Small intestine (tissue), 7 donors: Measurements from ENCODE around the gene GRK2. TPM values are rescaled to one million over a fixed set of nuclear protein-coding genes. Genes with fewer than 3 reads are reported as not detected.

Experiments
- DNase-seq, 2 donors: peaks; one replicate each; pipeline versions ENCODE4 v3.0.0 to v3.0.0-alpha.2; 2013
- FAIRE-seq: peaks from 2 replicates; lab custom pipeline; 2012; peaks lifted over from hg19 to GRCh38; lab: Jason Lieb, UNC
- H3K27ac ChIP-seq, 3 donors: one replicate each; pipeline ENCODE4 v1.5.1; 2013; ENCODE audit warnings: low read length in 2 of 3, mild to moderate bottlenecking in 2 of 3, control low read depth in 1 of 3, inconsistent platforms in 1 of 3, low read depth in 1 of 3, moderate library complexity in 1 of 3
- H3K27me3 ChIP-seq, 3 donors: one replicate each; pipeline ENCODE4 v1.6.1; 2013; ENCODE audit warnings: low read length in 3 of 3, inconsistent platforms in 1 of 3; ENCODE audit not compliant: control insufficient read depth in 3 of 3, insufficient read depth in 3 of 3
- H3K36me3 ChIP-seq, 3 donors: one replicate each; pipeline ENCODE4 v1.6.1; 2013; ENCODE audit warnings: low read length in 3 of 3, inconsistent platforms in 1 of 3, low read depth in 1 of 3, mild to moderate bottlenecking in 1 of 3, moderate library complexity in 1 of 3; ENCODE audit not compliant: control insufficient read depth in 3 of 3, insufficient read depth in 2 of 3
- H3K4me1 ChIP-seq, 3 donors: one replicate each; pipeline ENCODE4 v1.6.1; 2013; ENCODE audit warnings: low read length in 2 of 3, inconsistent platforms in 1 of 3, low read depth in 1 of 3, mild to moderate bottlenecking in 1 of 3, moderate library complexity in 1 of 3; ENCODE audit not compliant: control insufficient read depth in 3 of 3, insufficient read depth in 2 of 3
- H3K4me3 ChIP-seq, 3 donors: one replicate each; pipeline ENCODE4 v1.5.1; 2013; ENCODE audit warnings: low read length in 3 of 3, control low read depth in 1 of 3, inconsistent platforms in 1 of 3, low read depth in 1 of 3, mild to moderate bottlenecking in 1 of 3, moderate library complexity in 1 of 3
- H3K9me3 ChIP-seq, 2 donors: one replicate each; pipeline ENCODE4 v1.6.1; 2013; ENCODE audit warnings: low read depth in 1 of 2, low read length in 1 of 2; ENCODE audit not compliant: control insufficient read depth in 2 of 2, insufficient read depth in 1 of 2
- WGBS, 3 donors: extraction: QIAGEN DNeasy Blood & Tissue Kit; methylation state at CpG; one replicate each; pipeline ENCODE4 v1.1.7; 2013; 5-methylcytosine and 5-hydroxymethylcytosine counted together
- polyA plus RNA-seq, 4 donors: library from polyadenylated mRNA; stranded (reverse) in 3 of 4; unstranded in 1 of 4; fragments of 200-250 nt in 3 of 4; fragments of 120-200 nt in 1 of 4; gene quantifications; one replicate each; pipeline versions ENCODE4 v1.2.1 to v1.2.3, GENCODE V29; 2013
- donor health status: healthy with polysubstance abuse.
- donor health status: control.
- donor health status: control.
- donor health status: Bipolar disorder and iron deficiency.
- donor health status: healthy.

GRK2 gene
- polyA plus RNA-seq, 4 donors = 78.3 to 153 (median 102) TPM

GRCh38 chr11:67291481-67292381 is 25.5 kb downstream of the GRK2 start:
- Histone ChIP-seq H3K27ac (no peak overlapping the region), H3K4me1 (peaks cover 3 to 28% (median 8%) of the 10 kb centered on the region in 3 donors), H3K36me3 (peaks cover 0 to 58% (median 0%) of the 10 kb centered on the region in 3 donors), H3K4me3 (no peak overlapping the region), H3K27me3 (no peaks in the 10 kb centered on the region), H3K9me3 (peaks cover 0 to 7% of the 10 kb centered on the region in 2 donors)
- DNase-seq (no peak), FAIRE-seq (no peak)
- WGBS, 3 donors = 93 to 94% (median 93%) methylated on average over 32 to 33 of the region's 33 CpGs

DNA sequence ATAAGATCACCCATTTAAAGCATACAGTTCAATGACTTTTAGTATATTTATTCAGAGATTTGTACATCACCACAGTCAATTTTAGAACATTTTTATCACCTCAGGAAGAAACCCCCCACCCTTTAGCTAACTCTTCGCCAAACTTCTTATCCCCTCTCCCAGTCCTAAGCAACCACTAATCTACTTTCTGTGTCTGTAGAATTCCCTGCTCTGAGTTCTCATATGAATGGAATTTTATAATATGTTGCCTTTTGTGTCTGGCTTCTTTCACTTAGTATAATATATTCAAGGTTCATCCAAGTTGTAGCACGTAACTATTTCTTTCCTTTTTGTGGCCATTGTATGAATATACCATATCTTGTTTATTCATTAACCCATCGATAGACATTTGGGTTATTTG is 26.4 kb downstream of the GRK2 start:
- FAIRE-seq = no peak
- 59 to 63% (median 62%) methylated on average over 3 of the region's 3 CpGs for WGBS, 3 donors
- peaks cover 3 to 19% (median 7%) of the 10 kb centered on the region in 3 donors for H3K4me1 ChIP-seq
- peaks cover 0 to 52% (median 0%) of the 10 kb centered on the region in 3 donors for H3K36me3 ChIP-seq
- H3K27ac ChIP-seq = no peak overlapping the region
- no peak for DNase-seq
- no peak overlapping the region for H3K4me3 ChIP-seq
- H3K27me3 ChIP-seq = no peaks in the 10 kb centered on the region
- H3K9me3 ChIP-seq = peaks cover 0 to 8% of the 10 kb centered on the region in 2 donors

DNA sequence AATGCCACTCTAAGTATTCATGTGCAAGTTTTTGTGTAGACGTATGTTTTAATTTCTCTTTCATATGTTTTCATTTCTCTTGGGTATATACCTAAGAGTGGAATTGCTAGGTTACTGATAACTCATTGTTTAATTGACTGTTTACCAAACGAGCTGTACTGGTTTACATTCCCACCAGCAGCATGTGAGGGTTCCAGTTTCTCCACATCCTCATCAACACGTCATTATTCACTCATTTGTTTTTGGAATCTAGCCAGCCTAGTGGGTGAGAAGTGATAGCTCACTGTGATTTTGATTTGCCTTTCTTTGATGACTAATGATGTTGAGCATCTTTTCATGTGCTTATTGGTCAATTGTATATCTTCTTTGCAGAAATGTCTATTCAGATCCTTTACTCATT is 26.8 kb downstream of the GRK2 start:
- Histone ChIP-seq H3K36me3 (peaks cover 0 to 47% (median 0%) of the 10 kb centered on the region in 3 donors), H3K4me3 (no peak overlapping the region), H3K27me3 (no peaks in the 10 kb centered on the region), H3K9me3 (peaks cover 0 to 8% of the 10 kb centered on the region in 2 donors), H3K4me1 (peaks cover 0 to 15% (median 3%) of the 10 kb centered on the region in 3 donors), H3K27ac (no peak overlapping the region)
- 34 to 43% (median 42%) methylated on average over 3 of the region's 3 CpGs for WGBS, 3 donors
- no peak for DNase-seq
- no peak for FAIRE-seq

DNA sequence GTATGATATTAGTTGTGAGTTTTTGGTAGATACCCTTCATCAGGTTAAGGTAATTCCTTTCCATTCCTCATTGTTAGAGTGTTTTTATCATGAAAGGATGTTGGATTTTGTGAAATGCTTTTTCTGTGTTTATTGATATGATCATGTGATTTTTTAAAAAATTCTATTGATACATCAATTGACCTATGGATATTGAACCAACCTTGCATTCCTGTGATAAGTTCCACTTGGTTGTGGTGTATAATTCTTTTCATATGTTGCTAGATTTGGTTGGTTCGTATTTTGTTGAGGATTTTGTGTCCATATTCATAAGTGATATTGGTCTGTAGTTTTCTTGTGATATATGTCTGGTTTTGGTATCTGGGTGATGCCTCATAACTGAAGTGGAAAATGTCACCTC is 29.6 kb downstream of the GRK2 start:
- H3K36me3 ChIP-seq = peaks cover 0 to 58% (median 0%) of the 10 kb centered on the region in 3 donors
- H3K27ac ChIP-seq = no peak overlapping the region
- no peak for FAIRE-seq
- H3K27me3 ChIP-seq = no peaks in the 10 kb centered on the region
- peaks cover 0 to 8% of the 10 kb centered on the region in 2 donors for H3K9me3 ChIP-seq
- no peak for DNase-seq
- H3K4me1 ChIP-seq = peaks cover 0 to 3% (median under 1%) of the 10 kb centered on the region in 3 donors
- no peak overlapping the region for H3K4me3 ChIP-seq
- WGBS, 3 donors = 95 to 100% (median 96%) methylated on average over 1 of the region's 1 CpG

- Histone ChIP-seq H3K27me3 (no peaks in the 10 kb centered on the region), H3K4me1 (peaks cover 0 to 12% (median 0%) of the 10 kb centered on the region in 3 donors), H3K27ac (no peak overlapping the region), H3K9me3 (peaks cover 0 to 8% of the 10 kb centered on the region in 2 donors), H3K36me3 (peaks cover 0 to 54% (median 2%) of the 10 kb centered on the region in 3 donors), H3K4me3 (no peak overlapping the region)
- WGBS, 3 donors = 91 to 96% (median 93%) methylated on average over 7 of the region's 7 CpGs
- DNase-seq = no peak
- no peak for FAIRE-seq
Observed at GRCh38 chr11:67298786-67299185, 32.5 kb downstream of the GRK2 start.

GRCh38 chr11:67299471-67300191 is 33.4 kb downstream of the GRK2 start:
- Histone ChIP-seq H3K9me3 (peaks cover 0 to 8% of the 10 kb centered on the region in 2 donors), H3K4me1 (peaks cover 0 to 18% (median 0%) of the 10 kb centered on the region in 3 donors), H3K4me3 (no peak overlapping the region), H3K36me3 (peaks cover 0 to 51% (median 2%) of the 10 kb centered on the region in 3 donors), H3K27ac (no peak overlapping the region), H3K27me3 (no peaks in the 10 kb centered on the region)
- FAIRE-seq = no peak
- 90 to 94% (median 92%) methylated on average over 25 to 29 of the region's 29 CpGs for WGBS, 3 donors
- DNase-seq = no peak

GRCh38 chr11:67300256-67300755 is 34.0 kb downstream of the GRK2 start:
- FAIRE-seq (no peak), DNase-seq (no peak)
- Histone ChIP-seq H3K4me3 (no peak overlapping the region), H3K9me3 (peaks cover 0 to 6% of the 10 kb centered on the region in 2 donors), H3K4me1 (peaks cover 0 to 19% (median 0%) of the 10 kb centered on the region in 3 donors), H3K27me3 (no peaks in the 10 kb centered on the region), H3K27ac (no peak overlapping the region), H3K36me3 (peaks cover 0 to 47% (median 2%) of the 10 kb centered on the region in 3 donors)
- 91 to 95% (median 95%) methylated on average over 13 of the region's 13 CpGs for whole genome bisulfite sequencing, 3 donors

- H3K4me3 ChIP-seq = no peak overlapping the region
- peaks cover 0 to 19% (median 0%) of the 10 kb centered on the region in 3 donors for H3K4me1 ChIP-seq
- 88 to 92% (median 89%) methylated on average over 22 of the region's 22 CpGs for WGBS, 3 donors
- FAIRE-seq (no peak), DNase-seq (no peak)
- peaks cover 0 to 3% of the 10 kb centered on the region in 2 donors for H3K9me3 ChIP-seq
- peaks cover 0 to 48% (median 2%) of the 10 kb centered on the region in 3 donors for H3K36me3 ChIP-seq
- H3K27ac ChIP-seq = no peak overlapping the region
- H3K27me3 ChIP-seq = no peaks in the 10 kb centered on the region
Observed at GRCh38 chr11:67300756-67301312, 34.6 kb downstream of the GRK2 start.
